ENCODE measurements around the gene SLC24A1.

The SLC24A1 gene

GRCh38 chr15:65666257-65666656 lies 44.5 kb downstream of the SLC24A1 start:
- H3K4me3 ChIP-seq (ENCODE audit: low read depth, low read length), result no peak overlapping the region
- no peak for TF ChIP-seq CTCF (IDR thresholded peaks at IDR 0.05; ENCODE audit: low read depth, low read length)

- no peak for TF ChIP-seq CTCF (IDR thresholded peaks at IDR 0.05; ENCODE audit: low read depth, low read length)
- no peak overlapping the region for H3K4me3 ChIP-seq (ENCODE audit: low read depth, low read length)
Measured at GRCh38 chr15:65675551-65675950, 53.8 kb downstream of the SLC24A1 start.

GRCh38 chr15:65676123-65676522 lies 54.4 kb downstream of the SLC24A1 start:
- H3K4me3 ChIP-seq (ENCODE audit: low read depth, low read length), result no peak overlapping the region
- no peak for TF ChIP-seq CTCF (IDR thresholded peaks at IDR 0.05; ENCODE audit: low read depth, low read length)

GRCh38 chr15:65680544-65680943 lies 58.8 kb downstream of the SLC24A1 start:
- no peak overlapping the region for H3K4me3 ChIP-seq (ENCODE audit: low read depth, low read length)
- no peak for TF ChIP-seq CTCF (IDR thresholded peaks at IDR 0.05; ENCODE audit: low read depth, low read length)

- TF ChIP-seq CTCF (IDR thresholded peaks at IDR 0.05; ENCODE audit: low read depth, low read length), result no peak
- H3K4me3 ChIP-seq (ENCODE audit: low read depth, low read length), result no peak overlapping the region
Measured at GRCh38 chr15:65682404-65682911, 60.7 kb downstream of the SLC24A1 start.

GRCh38 chr15:65688462-65688861 lies 66.7 kb downstream of the SLC24A1 start:
- TF ChIP-seq CTCF (IDR thresholded peaks at IDR 0.05; ENCODE audit: low read depth, low read length), result no peak
- no peak overlapping the region for H3K4me3 ChIP-seq (ENCODE audit: low read depth, low read length)

GRCh38 chr15:65690173-65690572 lies 68.4 kb downstream of the SLC24A1 start:
- no peak overlapping the region for H3K4me3 ChIP-seq (ENCODE audit: low read depth, low read length)
- no peak for TF ChIP-seq CTCF (IDR thresholded peaks at IDR 0.05; ENCODE audit: low read depth, low read length)
